ENCODE results near the gene MFGE8. TPM values are rescaled to one million over a fixed set of nuclear protein-coding genes. Genes with fewer than 3 reads are reported as not detected.
A peak's percentile ranks its signal among the peaks of the same experiment; 100 is the strongest.

The MFGE8 gene
- total and polyA plus RNA-seq, 7 donors = 137 to 771 (median 253) TPM

GRCh38 chr15:88904624-88905327 is 8.4 kb downstream of the MFGE8 start:
- Histone ChIP-seq H3K9me3 (no peaks in the 10 kb centered on the region), H3K4me3 (no peak overlapping the region), H3K4me1 (peaks cover 81% of the 10 kb centered on the region), H3K27me3 (ENCODE audit: insufficient read depth in 3 of 3, low read length in 2 of 3) (no peaks in the 10 kb centered on the region), H3K36me3 (ENCODE audit: insufficient read depth in 1 of 2, low read depth in 1 of 2) (peaks cover 9 to 93% of the 10 kb centered on the region in 2 donors), H3K27ac (peak overlapping the region; percentile 48)
- 19 to 31% (median 23%) methylated on average over 10 of the region's 10 CpGs for WGBS, 3 donors
- peak; percentile 51 to 83 (median 74) for ATAC-seq
- intact Hi-C loops (cut with DNase I) = loop anchor here (2.0 to 10.0 kb wide), 3 partner anchors 112 to 270 kb away; no protein-coding TSS in a partner anchor
- peak; percentile 100 for TF ChIP-seq CTCF (IDR thresholded peaks at IDR 0.05)
- DNase-seq = peak; percentile 81 to 91

- no peak for DNase-seq
- Histone ChIP-seq H3K4me3 (no peak overlapping the region), H3K4me1 (peaks cover 75% of the 10 kb centered on the region), H3K9me3 (no peaks in the 10 kb centered on the region), H3K27ac (peak overlapping the region; percentile 48), H3K36me3 (ENCODE audit: insufficient read depth in 1 of 2, low read depth in 1 of 2) (peaks cover 9 to 93% of the 10 kb centered on the region in 2 donors), H3K27me3 (ENCODE audit: insufficient read depth in 3 of 3, low read length in 2 of 3) (no peaks in the 10 kb centered on the region)
- no peak for ATAC-seq
- WGBS, 3 donors = 76 to 83% (median 78%) methylated on average over 2 of the region's 2 CpGs
- intact Hi-C loops (cut with DNase I) = loop anchor here (2.0 to 10.0 kb wide), 2 partner anchors 113 to 271 kb away; no protein-coding TSS in a partner anchor
- no peak for TF ChIP-seq CTCF (IDR thresholded peaks at IDR 0.05)
These were observed 8.9 kb downstream of the MFGE8 start for GRCh38 chr15:88904257-88904623.

GRCh38 chr15:88902846-88903245 is 10.3 kb downstream of the MFGE8 start:
- Histone ChIP-seq H3K27me3 (ENCODE audit: insufficient read depth in 3 of 3, low read length in 2 of 3) (no peaks in the 10 kb centered on the region), H3K9me3 (no peaks in the 10 kb centered on the region), H3K4me1 (peaks cover 68% of the 10 kb centered on the region), H3K4me3 (no peak overlapping the region), H3K27ac (peak overlapping the region; percentile 58), H3K36me3 (ENCODE audit: insufficient read depth in 1 of 2, low read depth in 1 of 2) (peaks cover 0 to 86% of the 10 kb centered on the region in 2 donors)
- TF ChIP-seq CTCF (IDR thresholded peaks at IDR 0.05) = no peak
- no peak for DNase-seq
- WGBS, 3 donors = 59 to 89% (median 60%) methylated on average over 2 of the region's 2 CpGs
- no peak for ATAC-seq
- intact Hi-C loops (cut with DNase I) = loop anchor here (10.0 kb wide), 1 partner anchor 272 kb away; no protein-coding TSS in a partner anchor

GRCh38 chr15:88902221-88902835 is 10.9 kb downstream of the MFGE8 start:
- Histone ChIP-seq H3K4me3 (no peak overlapping the region), H3K36me3 (ENCODE audit: insufficient read depth in 1 of 2, low read depth in 1 of 2) (peaks cover 0 to 82% of the 10 kb centered on the region in 2 donors), H3K9me3 (no peaks in the 10 kb centered on the region), H3K27me3 (ENCODE audit: insufficient read depth in 3 of 3, low read length in 2 of 3) (no peaks in the 10 kb centered on the region), H3K4me1 (peaks cover 68% of the 10 kb centered on the region), H3K27ac (peak overlapping the region; percentile 58)
- DNase-seq (no peak), ATAC-seq (no peak)
- WGBS, 3 donors = 73 to 91% (median 77%) methylated on average over 6 of the region's 6 CpGs
- intact Hi-C loops (cut with DNase I) = loop anchor here (10.0 kb wide), 1 partner anchor 272 kb away; no protein-coding TSS in a partner anchor
- TF ChIP-seq CTCF (IDR thresholded peaks at IDR 0.05) = no peak

Measured in psoas muscle (tissue), 8 donors.